Measurements from ENCODE around the gene GRIN2A.

Gene GRIN2A

GRCh38 chr16:10128397-10129258 lies 53.6 kb downstream of the GRIN2A start:
- DNase-seq: no peak

GRCh38 chr16:10126686-10127085 lies 55.5 kb downstream of the GRIN2A start:
- DNase-seq: no peak

- no peak for DNase-seq
Measured at GRCh38 chr16:10123141-10123540, 59.1 kb downstream of the GRIN2A start.

DNA sequence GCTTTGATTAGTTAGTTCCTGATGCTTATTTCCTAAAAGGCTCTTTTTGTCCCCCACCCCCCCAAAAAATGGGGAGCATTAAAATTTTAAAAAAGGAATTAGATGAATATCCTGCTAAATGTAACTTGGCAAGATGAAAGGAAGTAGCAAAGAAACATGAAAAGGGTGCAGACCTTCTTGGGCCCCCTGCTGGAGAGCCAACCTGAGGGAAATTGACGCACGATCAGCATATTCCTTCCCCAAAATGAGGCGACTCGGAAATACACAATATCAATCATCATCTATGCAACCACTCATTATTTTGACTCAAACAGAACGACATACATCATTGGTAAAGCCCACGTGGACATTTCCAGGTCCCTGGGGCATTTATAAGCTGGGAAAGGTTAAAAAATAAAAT lies 59.7 kb downstream of the GRIN2A start:
- DNase-seq: no peak

DNA sequence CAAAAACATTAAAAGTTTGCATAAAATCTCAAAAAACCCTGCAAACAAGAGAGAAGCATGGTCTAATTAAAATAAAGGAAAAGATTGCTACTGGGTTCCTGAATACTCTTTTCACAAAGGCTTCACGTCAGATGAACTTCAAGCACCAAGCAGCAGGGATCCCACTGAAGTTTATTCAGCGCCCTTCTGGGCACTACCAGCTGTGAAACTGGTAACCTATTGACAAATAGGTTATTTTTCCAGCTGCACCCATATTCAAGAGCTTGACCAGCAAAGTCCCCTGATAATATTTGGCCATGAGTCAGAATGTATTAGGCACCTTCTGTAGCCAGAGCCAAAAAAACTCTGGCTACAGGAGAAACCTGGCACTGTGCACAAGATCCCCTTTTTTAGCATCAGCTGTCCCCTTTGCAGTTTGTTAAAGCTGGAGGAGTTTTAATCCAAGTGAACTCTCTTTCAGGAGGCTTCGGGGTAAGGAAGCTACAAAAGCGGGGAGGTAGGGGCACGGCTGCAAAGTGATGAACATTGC lies 60.3 kb downstream of the GRIN2A start:
- DNase-seq: no peak

DNA sequence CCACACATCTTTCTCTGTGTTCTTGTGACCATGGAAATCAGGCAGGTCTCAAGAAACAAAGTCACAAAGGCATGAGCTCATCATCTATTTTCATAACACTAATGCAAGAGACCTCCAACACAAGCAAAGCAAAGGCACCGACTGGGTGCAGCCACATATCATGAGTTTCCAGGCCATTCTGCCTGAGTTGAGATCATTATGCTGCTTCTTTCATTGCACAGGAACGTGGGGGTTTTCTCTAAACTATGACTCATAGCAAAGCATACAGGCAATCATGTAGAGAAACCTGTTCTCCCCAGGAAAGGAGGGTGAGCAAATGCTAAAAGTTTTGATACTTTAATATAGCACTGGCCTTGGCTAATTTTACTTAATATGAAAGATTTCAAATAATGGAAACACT lies 60.7 kb downstream of the GRIN2A start:
- no peak for DNase-seq

GRCh38 chr16:10120953-10121352 lies 61.3 kb downstream of the GRIN2A start:
- DNase-seq: no peak

DNA sequence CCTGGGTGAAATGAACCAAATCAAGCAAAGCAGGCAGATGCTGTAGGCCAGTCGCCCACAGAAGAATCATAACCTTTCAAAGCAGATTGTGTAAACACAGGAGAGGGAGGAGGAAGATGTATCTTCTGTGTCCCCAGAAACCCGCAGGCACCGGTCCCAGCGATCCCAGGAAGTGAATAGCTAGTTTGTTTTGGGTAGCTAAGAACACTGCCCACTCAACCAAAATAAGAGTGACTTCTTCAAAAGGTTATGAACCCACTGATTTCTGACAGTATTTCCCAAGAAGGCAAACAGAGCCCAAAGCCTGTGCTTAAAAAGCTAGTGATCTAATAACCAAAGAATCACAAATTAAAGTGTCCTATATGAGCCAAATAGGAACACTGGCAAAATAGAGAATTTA lies 67.8 kb downstream of the GRIN2A start:
- DNase-seq: no peak

GRCh38 chr16:10113248-10113647 lies 69.0 kb downstream of the GRIN2A start:
- DNase-seq: no peak

GRCh38 chr16:10112021-10112420 lies 70.2 kb downstream of the GRIN2A start:
- no peak for DNase-seq

DNA sequence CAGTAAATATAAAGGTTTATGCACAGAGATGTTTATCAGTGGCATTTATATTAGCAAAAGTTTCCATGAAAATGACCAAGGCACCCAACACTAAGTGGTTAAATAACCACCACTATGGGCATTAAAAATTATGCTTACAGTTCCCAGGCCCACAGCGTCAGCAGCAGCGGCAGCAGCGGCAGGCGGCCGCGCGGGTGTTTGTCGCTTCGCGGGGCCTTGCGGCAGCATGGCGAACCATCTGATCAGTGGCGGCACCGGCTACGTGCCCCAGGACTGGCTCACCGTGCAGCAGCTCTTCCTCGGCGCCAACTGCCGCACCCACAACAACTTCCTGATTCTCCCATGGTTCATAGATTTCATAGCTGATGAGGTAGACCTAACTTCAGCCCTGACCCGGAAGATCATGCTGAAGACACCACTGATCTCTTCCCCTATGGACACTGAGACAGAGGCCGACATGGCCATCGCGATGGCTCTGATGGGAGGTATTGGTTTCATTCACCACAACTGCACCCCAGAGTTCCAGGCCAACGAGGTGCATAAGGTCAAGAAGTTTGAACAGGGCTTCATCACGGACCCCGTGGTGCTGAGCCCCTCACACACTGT lies 71.0 kb downstream of the GRIN2A start:
- DNase-seq: no peak

DNA sequence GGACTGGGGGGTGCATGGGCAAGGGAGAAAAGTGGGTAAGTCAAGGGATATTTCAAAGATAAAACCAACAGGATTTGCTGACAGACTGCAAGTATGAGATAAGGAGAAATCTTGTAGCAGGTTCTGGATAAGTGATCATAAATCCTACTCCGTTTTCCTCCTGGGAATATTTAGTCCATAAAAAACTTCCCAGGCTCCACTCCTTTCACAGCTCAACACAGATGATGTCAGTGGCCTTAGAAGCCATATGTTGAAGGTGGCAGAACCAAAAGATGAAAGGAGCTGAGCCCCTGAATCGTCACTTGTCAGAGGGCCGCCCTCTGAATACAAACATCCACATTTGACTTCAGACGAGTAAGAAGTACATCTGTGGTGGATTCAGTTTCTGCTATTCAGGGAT lies 71.7 kb downstream of the GRIN2A start:
- DNase-seq: no peak

DNA sequence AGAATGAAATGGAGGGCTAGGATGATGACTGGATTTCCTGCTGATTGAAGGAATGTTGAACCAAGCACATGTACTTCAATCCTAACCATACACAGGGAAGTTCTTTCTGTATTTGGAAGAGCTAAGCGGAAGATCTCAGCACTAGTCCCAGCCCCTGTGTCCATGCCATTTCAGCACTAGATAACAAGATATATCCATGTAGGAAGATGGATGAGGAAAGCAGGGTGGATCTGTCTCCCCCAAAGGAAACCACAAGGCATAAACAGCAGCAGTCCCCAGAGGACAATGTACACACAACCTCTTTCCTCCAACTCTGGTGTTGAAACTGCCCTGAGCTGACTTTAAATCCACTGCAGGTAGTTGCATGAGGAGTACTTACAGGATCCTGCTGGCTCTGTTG lies 75.1 kb downstream of the GRIN2A start:
- DNase-seq: no peak

DNA sequence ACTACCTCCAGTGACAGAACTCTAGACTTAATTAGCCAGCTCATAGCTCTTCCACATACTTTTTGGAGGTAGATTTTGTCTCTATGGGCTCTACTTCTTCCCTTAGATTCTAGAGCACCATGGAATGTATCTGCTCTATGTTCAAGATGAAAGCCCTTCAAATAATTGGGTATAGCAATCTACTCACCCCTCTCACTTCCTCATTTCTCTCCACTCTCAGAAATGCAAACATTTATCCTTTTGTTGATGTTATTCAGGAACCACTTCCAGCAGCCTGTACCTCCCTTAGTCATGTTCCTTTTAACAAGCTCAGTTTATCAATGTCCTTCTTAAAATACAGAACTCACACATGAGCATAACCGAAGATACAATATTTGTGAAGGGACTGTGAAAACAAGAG lies 78.5 kb downstream of the GRIN2A start:
- DNase-seq: no peak

- no peak for DNase-seq
Measured at GRCh38 chr16:10103118-10103517, 79.1 kb downstream of the GRIN2A start.

GRCh38 chr16:10100829-10101228 lies 81.4 kb downstream of the GRIN2A start:
- no peak for DNase-seq

- DNase-seq: no peak
Measured at GRCh38 chr16:10098991-10099390, 83.2 kb downstream of the GRIN2A start.

GRCh38 chr16:10097271-10097670 lies 85.0 kb downstream of the GRIN2A start:
- no peak for DNase-seq

- no peak for DNase-seq
Measured at GRCh38 chr16:10093576-10093975, 88.7 kb downstream of the GRIN2A start.

- DNase-seq: no peak
Measured at GRCh38 chr16:10090816-10091215, 91.4 kb downstream of the GRIN2A start.

DNA sequence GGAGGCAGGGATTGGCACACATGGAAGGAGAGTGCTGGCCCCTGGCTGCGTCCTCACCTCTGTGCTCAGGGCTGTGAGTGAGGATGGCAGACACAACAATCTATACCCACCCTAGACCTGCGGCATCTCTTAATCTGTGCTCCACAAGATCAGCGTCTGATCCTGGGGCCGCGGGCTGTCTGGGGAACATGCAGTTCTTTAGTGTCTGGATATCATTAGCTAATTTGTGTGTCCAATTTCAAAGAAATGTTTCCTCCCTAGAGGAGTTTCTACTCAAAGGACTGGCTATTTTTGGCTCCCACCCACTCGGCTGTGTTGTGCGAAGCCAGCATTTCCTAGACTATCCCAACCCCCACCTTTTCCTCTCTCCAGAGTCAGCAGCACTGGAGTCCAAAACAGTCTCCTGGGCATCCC lies 93.8 kb downstream of the GRIN2A start:
- no peak for DNase-seq

- DNase-seq: no peak
Measured at GRCh38 chr16:10087151-10087550, 95.1 kb downstream of the GRIN2A start.

- DNase-seq: no peak
Measured at GRCh38 chr16:10086620-10087019, 95.6 kb downstream of the GRIN2A start.

GRCh38 chr16:10085078-10085798 lies 97.0 kb downstream of the GRIN2A start:
- DNase-seq: no peak

Data from NCI-H187 treated with DMSO at 0.1 percent for 48 hours (cell line).